Measurements from ENCODE around the gene GPR137. TPM values are rescaled to one million over a fixed set of nuclear protein-coding genes. Genes with fewer than 3 reads are reported as not detected.

GPR137 gene
- polyA plus RNA-seq, 2 of the 4 experiments (the other 2 are of a cell fraction), result 11.0 to 37.4 TPM

DNA sequence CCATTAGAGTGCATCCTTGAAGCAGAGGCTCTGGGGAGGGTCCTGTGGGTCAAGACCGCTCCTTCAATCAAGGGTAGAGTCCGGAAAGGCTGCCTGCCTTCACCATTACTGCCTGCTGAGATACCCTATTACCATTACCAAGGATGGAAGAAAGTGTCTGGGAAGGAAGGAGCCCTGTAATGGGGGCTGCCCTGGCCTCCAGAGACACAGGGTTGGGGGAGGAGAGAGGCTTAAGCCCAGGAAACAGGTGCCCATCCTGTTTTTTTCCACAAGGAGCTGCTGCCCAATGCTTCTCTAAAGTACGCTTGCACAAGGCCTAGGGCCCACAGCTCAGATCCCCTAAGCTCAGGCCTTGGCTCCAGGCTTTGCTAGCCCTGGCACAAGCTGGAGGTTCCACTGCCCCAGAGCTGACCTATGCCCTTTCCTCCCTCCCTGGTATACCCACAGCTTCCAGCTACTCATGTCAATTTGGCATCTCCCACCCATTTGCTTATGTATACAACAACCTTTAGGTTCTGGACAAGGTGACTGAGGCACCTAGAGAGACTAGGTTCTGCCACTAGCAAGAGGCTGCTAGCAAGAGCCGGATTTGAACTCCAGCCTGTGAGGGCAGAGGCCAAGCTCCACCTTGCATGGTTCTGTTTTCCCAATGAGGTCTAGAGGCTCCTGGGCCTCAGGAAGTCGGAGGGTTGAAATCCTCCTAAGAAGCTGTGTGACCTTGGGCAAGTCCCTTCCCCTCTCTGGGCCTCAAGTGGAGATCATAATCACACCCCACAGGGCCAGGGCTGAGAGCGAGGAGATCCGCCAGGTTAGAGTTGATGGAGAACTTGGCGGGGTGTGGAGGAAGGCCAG lies 35.9 kb upstream of the GPR137 start:
- DNase-seq (ENCODE audit: low read depth in 1 of 2, low spot score in 1 of 2) (no peak), FAIRE-seq (no peak), ATAC-seq (no peak)
- H3K4me2 ChIP-seq, result no peak overlapping the region
- no peaks in the 10 kb centered on the region for H3K9me3 ChIP-seq
- WGBS (ENCODE audit: missing lambda C conversion rate), result 77% methylated on average over 7 of the region's 8 CpGs
- POLR2A ChIA-PET, result interaction anchor here (0.8 to 1.6 kb wide), 4 partner anchors 9 to 64 kb away, joined by 3 to 5 read pairs (median 4); partner anchors contain the start of genes FKBP2 and STIP1
- H3K27ac ChIP-seq, result peak overlapping the region in 1 of 2 experiments; percentile 94; a peak in 1 of 6 replicates
- H3K4me3 ChIP-seq, result no peak overlapping the region
- no peak for TF ChIP-seq MAZ (IDR thresholded peaks at IDR 0.05; ENCODE audit: borderline replicate concordance, low read depth, low read length)
- TF ChIP-seq ZFP36 (IDR thresholded peaks at IDR 0.05; ENCODE audit: borderline replicate concordance, partially characterized antibody), result peak; percentile 87
- TF ChIP-seq FOSB (CRISPR knock-in tag; IDR thresholded peaks at IDR 0.05), result no peak
- TF ChIP-seq KDM1A (IDR thresholded peaks at IDR 0.05; ENCODE audit: low read depth), result peak; percentile 81; the same call in 1 of the 2 replicates
- CTCF ChIA-PET, result interaction anchor here (1.0 to 12.2 kb wide), 19 partner anchors 7 to 105 kb away, joined by 3 to 220 read pairs (median 10); partner anchors contain the start of genes BAD, CATSPERZ, ESRRA and FERMT3
- H3K4me1 ChIP-seq, result peaks cover 32% of the 10 kb centered on the region

DNA sequence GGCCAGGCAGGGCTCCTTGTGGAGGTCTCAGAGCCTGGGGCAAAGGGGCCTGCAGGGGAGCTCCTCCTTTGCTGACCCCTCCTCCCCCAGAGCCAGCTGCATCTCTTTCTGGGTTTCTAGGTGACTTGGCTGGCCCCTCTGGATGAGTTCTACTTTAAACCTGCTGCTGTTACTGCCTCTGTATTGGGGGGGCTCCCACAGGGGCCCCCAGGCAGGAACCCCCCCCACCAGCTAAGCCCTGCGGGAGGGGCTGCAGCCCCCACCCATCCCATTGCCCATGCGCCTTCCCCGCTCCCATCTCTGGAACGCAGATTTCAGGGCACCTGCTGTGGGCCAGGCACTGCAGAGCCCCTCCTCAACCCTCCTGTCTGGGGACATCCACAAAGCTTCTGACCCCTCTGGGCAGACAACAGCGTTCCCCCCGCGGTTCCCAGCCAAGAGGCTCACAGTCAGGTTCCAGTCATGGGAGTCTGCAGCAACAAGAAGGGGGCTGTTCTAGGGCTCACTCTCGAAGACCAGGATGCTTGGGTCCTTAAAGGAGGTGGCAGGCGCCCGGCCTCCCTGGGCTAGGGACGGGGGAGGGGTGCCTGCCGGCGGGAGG lies 35.1 kb upstream of the GPR137 start:
- CTCF ChIA-PET, result interaction anchor here (0.8 to 12.2 kb wide), 26 partner anchors 8 to 403 kb away, joined by 3 to 220 read pairs (median 7); partner anchors contain the start of genes BAD, CATSPERZ, ESRRA and FERMT3
- POLR2A ChIA-PET, result interaction anchor here (0.8 to 1.6 kb wide), 4 partner anchors 9 to 65 kb away, joined by 3 to 5 read pairs (median 4); partner anchors contain the start of genes FKBP2 and STIP1
- FAIRE-seq (no peak), DNase-seq (ENCODE audit: low read depth in 1 of 2, low spot score in 1 of 2) (no peak), ATAC-seq (peak; percentile 1 to 8; a peak in 3 of 6 replicates)
- peak overlapping the region; percentile 84 for H3K4me3 ChIP-seq
- H3K4me2 ChIP-seq, result peak overlapping the region; percentile 98
- H3K27ac ChIP-seq, result peak overlapping the region; percentile 92 to 94
- TF ChIP-seq, protein P1, sequence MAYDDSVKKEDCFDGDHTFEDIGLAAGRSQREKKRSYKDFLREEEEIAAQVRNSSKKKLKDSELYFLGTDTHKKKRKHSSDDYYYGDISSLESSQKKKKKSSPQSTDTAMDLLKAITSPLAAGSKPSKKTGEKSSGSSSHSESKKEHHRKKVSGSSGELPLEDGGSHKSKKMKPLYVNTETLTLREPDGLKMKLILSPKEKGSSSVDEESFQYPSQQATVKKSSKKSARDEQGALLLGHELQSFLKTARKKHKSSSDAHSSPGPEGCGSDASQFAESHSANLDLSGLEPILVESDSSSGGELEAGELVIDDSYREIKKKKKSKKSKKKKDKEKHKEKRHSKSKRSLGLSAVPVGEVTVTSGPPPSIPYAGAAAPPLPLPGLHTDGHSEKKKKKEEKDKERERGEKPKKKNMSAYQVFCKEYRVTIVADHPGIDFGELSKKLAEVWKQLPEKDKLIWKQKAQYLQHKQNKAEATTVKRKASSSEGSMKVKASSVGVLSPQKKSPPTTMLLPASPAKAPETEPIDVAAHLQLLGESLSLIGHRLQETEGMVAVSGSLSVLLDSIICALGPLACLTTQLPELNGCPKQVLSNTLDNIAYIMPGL (CRISPR knock-in tag; IDR thresholded peaks at IDR 0.05; ENCODE audit: borderline replicate concordance), result no peak
- no peak for TF ChIP-seq MAZ (IDR thresholded peaks at IDR 0.05; ENCODE audit: borderline replicate concordance, low read depth, low read length)
- TF ChIP-seq ZC3H11A (IDR thresholded peaks at IDR 0.05), result no peak
- TF ChIP-seq FOSB (CRISPR knock-in tag; IDR thresholded peaks at IDR 0.05), result no peak
- TF ChIP-seq JUNB (IDR thresholded peaks at IDR 0.05), result no peak
- TF ChIP-seq SREBF2 (IDR thresholded peaks at IDR 0.05), result no peak
- TF ChIP-seq EHMT2 (IDR thresholded peaks at IDR 0.05; ENCODE audit: low read depth), result no peak
- no peak for TF ChIP-seq NFE2L2 (conservative IDR thresholded peaks at IDR 0.05; ENCODE audit: low read length)
- TF ChIP-seq RNF2 (IDR thresholded peaks at IDR 0.05; ENCODE audit: borderline replicate concordance, low read depth), result no peak
- TF ChIP-seq CEBPB (IDR thresholded peaks at IDR 0.05), result no peak
- no peak for TF ChIP-seq TFCP2L1 (CRISPR knock-in tag; IDR thresholded peaks at IDR 0.05)
- TF ChIP-seq, protein P2, sequence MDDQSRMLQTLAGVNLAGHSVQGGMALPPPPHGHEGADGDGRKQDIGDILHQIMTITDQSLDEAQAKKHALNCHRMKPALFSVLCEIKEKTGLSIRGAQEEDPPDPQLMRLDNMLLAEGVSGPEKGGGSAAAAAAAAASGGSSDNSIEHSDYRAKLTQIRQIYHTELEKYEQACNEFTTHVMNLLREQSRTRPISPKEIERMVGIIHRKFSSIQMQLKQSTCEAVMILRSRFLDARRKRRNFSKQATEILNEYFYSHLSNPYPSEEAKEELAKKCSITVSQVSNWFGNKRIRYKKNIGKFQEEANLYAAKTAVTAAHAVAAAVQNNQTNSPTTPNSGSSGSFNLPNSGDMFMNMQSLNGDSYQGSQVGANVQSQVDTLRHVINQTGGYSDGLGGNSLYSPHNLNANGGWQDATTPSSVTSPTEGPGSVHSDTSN (IDR thresholded peaks at IDR 0.05), result no peak
- no peak for TF ChIP-seq FOXS1 (CRISPR knock-in tag; IDR thresholded peaks at IDR 0.05)
- TF ChIP-seq TP53 (CRISPR knock-in tag; IDR thresholded peaks at IDR 0.05), result no peak
- no peaks in the 10 kb centered on the region for H3K9me3 ChIP-seq
- WGBS (ENCODE audit: missing lambda C conversion rate), result 70% methylated on average over 2 of the region's 13 CpGs
- peaks cover 28% of the 10 kb centered on the region for H3K4me1 ChIP-seq

Measured in A549 (cell line).